GM21825 (cell line): ENCODE results near the gene TIMMDC1.
"Not testable (repeated sequence)": the region's sequence is repeated elsewhere in the genome, so short reads cannot be mapped to it uniquely, and the experiment has no call there.

ENCODE experiments used
- ATAC-seq: cut with Tn5 transposase; IDR thresholded peaks from one replicate; pipeline ENCODE4 v1.9.1; 2021; ENCODE audit warnings: mild to moderate bottlenecking, moderate library complexity; ENCODE audit not compliant: unreplicated experiment

Gene TIMMDC1

GRCh38 chr3:119508172-119508845 lies 10.0 kb downstream of the TIMMDC1 start:
- ATAC-seq, result peak; percentile 71

- no peak for ATAC-seq
Measured at GRCh38 chr3:119510690-119511089, 12.3 kb downstream of the TIMMDC1 start.

GRCh38 chr3:119514637-119515036 lies 16.3 kb downstream of the TIMMDC1 start:
- ATAC-seq, result no peak

GRCh38 chr3:119517112-119517511 lies 18.8 kb downstream of the TIMMDC1 start:
- ATAC-seq, result no peak

GRCh38 chr3:119518026-119518425 lies 19.7 kb downstream of the TIMMDC1 start:
- no peak for ATAC-seq

GRCh38 chr3:119524931-119525662 lies 26.8 kb downstream of the TIMMDC1 start:
- no peak for ATAC-seq

- no peak for ATAC-seq
Measured at GRCh38 chr3:119527714-119528113, 29.4 kb downstream of the TIMMDC1 start.

- no peak for ATAC-seq
Measured at GRCh38 chr3:119529883-119530282, 31.5 kb downstream of the TIMMDC1 start.

GRCh38 chr3:119530456-119530855 lies 32.1 kb downstream of the TIMMDC1 start:
- ATAC-seq, result no peak

GRCh38 chr3:119531151-119531550 lies 32.8 kb downstream of the TIMMDC1 start:
- no peak for ATAC-seq

GRCh38 chr3:119534296-119534695 lies 35.9 kb downstream of the TIMMDC1 start:
- no peak for ATAC-seq

- ATAC-seq, result no peak
Measured at GRCh38 chr3:119536757-119537156, 38.4 kb downstream of the TIMMDC1 start.

GRCh38 chr3:119538772-119539171 lies 40.4 kb downstream of the TIMMDC1 start:
- ATAC-seq, result no peak

- no peak for ATAC-seq
Measured at GRCh38 chr3:119541547-119541946, 43.2 kb downstream of the TIMMDC1 start.

GRCh38 chr3:119542168-119542767 lies 43.9 kb downstream of the TIMMDC1 start:
- peak; percentile 30 for ATAC-seq

GRCh38 chr3:119543147-119543546 lies 44.8 kb downstream of the TIMMDC1 start:
- no peak for ATAC-seq

- no peak for ATAC-seq
Measured at GRCh38 chr3:119547227-119547626, 48.9 kb downstream of the TIMMDC1 start.

GRCh38 chr3:119548341-119548740 lies 50.0 kb downstream of the TIMMDC1 start:
- no peak for ATAC-seq

- ATAC-seq, result peak; percentile 35
Measured at GRCh38 chr3:119550192-119550910, 52.0 kb downstream of the TIMMDC1 start.

GRCh38 chr3:119551598-119551997 lies 53.3 kb downstream of the TIMMDC1 start:
- ATAC-seq, result no peak

- not testable (repeated sequence) for ATAC-seq
Measured at GRCh38 chr3:119552928-119553327, 54.6 kb downstream of the TIMMDC1 start.
